ENCODE results near the gene OR51A4. TPM values are rescaled to one million over a fixed set of nuclear protein-coding genes. Genes with fewer than 3 reads are reported as not detected.
"Not testable (repeated sequence)": the region's sequence is repeated elsewhere in the genome, so short reads cannot be mapped to it uniquely, and the experiment has no call there.

OR51A4 gene
- total RNA-seq, result not detected in 2 replicates

- H3K27ac Mint-ChIP-seq, result no peak within 1 kb of the TSS
- intact Hi-C loops (cut with micrococcal nuclease), result no loop called here
- no peaks in the 10 kb centered on the region for H3K9me3 Mint-ChIP-seq
- H3K27me3 Mint-ChIP-seq (ENCODE audit: insufficient read depth), result no peaks in the 10 kb centered on the region
- no peak for DNase-seq (ENCODE audit: low spot score)
- H3K36me3 Mint-ChIP-seq (ENCODE audit: low read depth), result no peaks in the 10 kb centered on the region
- H3K4me3 Mint-ChIP-seq, result no peak within 1 kb of the TSS
- no peaks in the 10 kb centered on the region for H3K4me1 Mint-ChIP-seq (ENCODE audit: low read depth)
Observed at GRCh38 chr11:4947505-4947904, at the start of gene OR51A4. TSS of gene OR51A4 (minus strand) at chr11:4947605. CDS start at chr11:4947100, 505 bp downstream.

GRCh38 chr11:4994551-4994950, 47.1 kb upstream of the OR51A4 start, which contains the start of gene OR51L1:
TSS of gene OR51L1 (plus strand) at chr11:4994851. CDS start at chr11:4998983, 4,132 bp downstream.
- Mint-ChIP-seq H3K4me1 (ENCODE audit: low read depth) (no peaks in the 10 kb centered on the region), H3K9me3 (no peaks in the 10 kb centered on the region), H3K27ac (no peak within 1 kb of the TSS), H3K27me3 (ENCODE audit: insufficient read depth) (peaks cover 3% of the 10 kb centered on the region), H3K4me3 (no peak within 1 kb of the TSS), H3K36me3 (ENCODE audit: low read depth) (no peaks in the 10 kb centered on the region)
- DNase-seq (ENCODE audit: low spot score), result no peak
- intact Hi-C loops (cut with micrococcal nuclease), result no loop called here

GRCh38 chr11:4991060-4991459, 43.7 kb upstream of the OR51A4 start:
- no peak for DNase-seq (ENCODE audit: low spot score)
- H3K4me3 Mint-ChIP-seq, result no peak overlapping the region
- H3K36me3 Mint-ChIP-seq (ENCODE audit: low read depth), result no peaks in the 10 kb centered on the region
- H3K4me1 Mint-ChIP-seq (ENCODE audit: low read depth), result no peaks in the 10 kb centered on the region
- no peak overlapping the region for H3K27ac Mint-ChIP-seq
- no peaks in the 10 kb centered on the region for H3K9me3 Mint-ChIP-seq
- peaks cover 3% of the 10 kb centered on the region for H3K27me3 Mint-ChIP-seq (ENCODE audit: insufficient read depth)
- intact Hi-C loops (cut with micrococcal nuclease), result no loop called here

GRCh38 chr11:4983841-4984240, 36.4 kb upstream of the OR51A4 start:
- Mint-ChIP-seq H3K4me1 (ENCODE audit: low read depth) (no peaks in the 10 kb centered on the region), H3K36me3 (ENCODE audit: low read depth) (no peaks in the 10 kb centered on the region), H3K4me3 (no peak overlapping the region), H3K27me3 (ENCODE audit: insufficient read depth) (no peaks in the 10 kb centered on the region), H3K27ac (no peak overlapping the region), H3K9me3 (no peaks in the 10 kb centered on the region)
- intact Hi-C loops (cut with micrococcal nuclease), result no loop called here
- no peak for DNase-seq (ENCODE audit: low spot score)

DNA sequence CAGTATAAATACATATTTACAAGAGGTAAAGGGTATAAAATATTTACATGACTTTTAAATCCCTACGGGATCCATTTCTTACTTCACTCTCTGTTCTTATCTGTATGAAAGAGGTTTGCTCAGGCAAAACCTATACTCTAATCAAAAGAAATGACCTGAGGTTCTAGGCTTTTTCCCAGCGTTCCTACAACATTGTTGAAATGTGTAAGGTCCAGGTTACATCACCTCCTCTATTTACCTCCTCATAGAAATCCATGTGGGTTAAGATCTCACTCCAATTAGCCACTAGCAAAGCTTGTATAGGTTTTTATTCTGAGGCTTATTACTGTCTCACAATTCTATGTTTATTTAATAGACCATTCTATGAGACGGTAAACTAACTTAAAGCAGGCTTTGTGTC, 35.3 kb upstream of the OR51A4 start:
- intact Hi-C loops (cut with micrococcal nuclease), result no loop called here
- no peaks in the 10 kb centered on the region for H3K27me3 Mint-ChIP-seq (ENCODE audit: insufficient read depth)
- no peaks in the 10 kb centered on the region for H3K9me3 Mint-ChIP-seq
- no peaks in the 10 kb centered on the region for H3K4me1 Mint-ChIP-seq (ENCODE audit: low read depth)
- DNase-seq (ENCODE audit: low spot score), result no peak
- H3K36me3 Mint-ChIP-seq (ENCODE audit: low read depth), result no peaks in the 10 kb centered on the region
- no peak overlapping the region for H3K27ac Mint-ChIP-seq
- H3K4me3 Mint-ChIP-seq, result no peak overlapping the region

DNA sequence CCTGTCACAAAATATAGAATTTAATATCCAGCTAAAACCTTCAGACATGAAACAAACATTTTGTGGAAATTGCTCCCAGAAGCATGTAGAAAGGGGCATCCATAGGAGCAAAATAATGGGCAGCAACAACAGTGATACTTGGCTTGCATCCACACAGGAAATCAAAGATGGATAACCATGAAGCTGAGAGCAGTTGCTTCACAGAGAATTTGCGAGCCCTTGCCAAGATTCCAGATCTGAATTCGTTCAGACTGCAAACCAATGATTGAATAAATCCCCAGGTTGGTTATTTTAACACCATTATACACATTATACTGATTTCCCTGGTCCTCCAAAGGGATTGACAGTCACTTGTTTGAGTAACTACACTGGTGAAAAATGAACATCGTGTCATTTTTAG, 31.6 kb upstream of the OR51A4 start:
- Mint-ChIP-seq H3K9me3 (no peaks in the 10 kb centered on the region), H3K27ac (no peak overlapping the region), H3K27me3 (ENCODE audit: insufficient read depth) (no peaks in the 10 kb centered on the region), H3K4me3 (no peak overlapping the region), H3K4me1 (ENCODE audit: low read depth) (no peaks in the 10 kb centered on the region), H3K36me3 (ENCODE audit: low read depth) (no peaks in the 10 kb centered on the region)
- DNase-seq (ENCODE audit: low spot score), result no peak
- intact Hi-C loops (cut with micrococcal nuclease), result no loop called here

DNA sequence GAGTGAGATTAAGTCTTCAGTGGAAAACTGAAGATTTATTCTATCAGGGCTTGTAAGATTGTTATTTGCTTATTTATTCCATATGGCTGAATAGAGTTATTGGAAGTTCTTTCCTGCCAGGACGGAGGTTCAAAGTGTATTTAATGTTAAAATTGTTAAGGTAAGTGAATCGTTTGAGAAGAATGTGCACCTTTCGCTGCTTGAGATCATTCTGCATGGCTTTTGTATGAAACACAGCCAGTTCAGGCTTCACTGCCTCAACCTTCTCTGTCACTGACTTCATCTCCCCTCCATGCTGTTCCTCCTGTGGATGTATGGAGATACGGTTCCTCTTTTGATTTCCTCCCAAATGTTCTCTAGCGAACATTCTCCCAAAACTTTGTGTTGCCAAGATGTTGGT, 28.0 kb upstream of the OR51A4 start:
- H3K27me3 Mint-ChIP-seq (ENCODE audit: insufficient read depth), result no peaks in the 10 kb centered on the region
- intact Hi-C loops (cut with micrococcal nuclease), result no loop called here
- no peaks in the 10 kb centered on the region for H3K36me3 Mint-ChIP-seq (ENCODE audit: low read depth)
- no peak for DNase-seq (ENCODE audit: low spot score)
- no peaks in the 10 kb centered on the region for H3K9me3 Mint-ChIP-seq
- H3K4me3 Mint-ChIP-seq, result no peak overlapping the region
- H3K4me1 Mint-ChIP-seq (ENCODE audit: low read depth), result no peaks in the 10 kb centered on the region
- H3K27ac Mint-ChIP-seq, result no peak overlapping the region

- no peaks in the 10 kb centered on the region for H3K36me3 Mint-ChIP-seq (ENCODE audit: low read depth)
- no peaks in the 10 kb centered on the region for H3K9me3 Mint-ChIP-seq
- H3K27me3 Mint-ChIP-seq (ENCODE audit: insufficient read depth), result no peaks in the 10 kb centered on the region
- H3K4me3 Mint-ChIP-seq, result no peak overlapping the region
- no peaks in the 10 kb centered on the region for H3K4me1 Mint-ChIP-seq (ENCODE audit: low read depth)
- intact Hi-C loops (cut with micrococcal nuclease), result no loop called here
- DNase-seq (ENCODE audit: low spot score), result no peak
- no peak overlapping the region for H3K27ac Mint-ChIP-seq
Observed at GRCh38 chr11:4962816-4963215, 15.4 kb upstream of the OR51A4 start.

- intact Hi-C loops (cut with micrococcal nuclease), result no loop called here
- Mint-ChIP-seq H3K4me1 (ENCODE audit: low read depth) (no peaks in the 10 kb centered on the region), H3K36me3 (ENCODE audit: low read depth) (no peaks in the 10 kb centered on the region), H3K27ac (no peak overlapping the region), H3K4me3 (no peak overlapping the region), H3K9me3 (no peaks in the 10 kb centered on the region), H3K27me3 (ENCODE audit: insufficient read depth) (no peaks in the 10 kb centered on the region)
- DNase-seq (ENCODE audit: low spot score), result no peak
Observed at GRCh38 chr11:4960877-4961276, 13.5 kb upstream of the OR51A4 start.

GRCh38 chr11:4957396-4957795, 10.0 kb upstream of the OR51A4 start:
- no peaks in the 10 kb centered on the region for H3K9me3 Mint-ChIP-seq
- no peaks in the 10 kb centered on the region for H3K4me1 Mint-ChIP-seq (ENCODE audit: low read depth)
- H3K4me3 Mint-ChIP-seq, result no peak overlapping the region
- DNase-seq (ENCODE audit: low spot score), result no peak
- H3K27me3 Mint-ChIP-seq (ENCODE audit: insufficient read depth), result no peaks in the 10 kb centered on the region
- H3K27ac Mint-ChIP-seq, result no peak overlapping the region
- intact Hi-C loops (cut with micrococcal nuclease), result no loop called here
- H3K36me3 Mint-ChIP-seq (ENCODE audit: low read depth), result no peaks in the 10 kb centered on the region

GRCh38 chr11:4955613-4956012, 8.2 kb upstream of the OR51A4 start, which contains the start of gene OR51A2:
TSS of gene OR51A2 (minus strand) at chr11:4955713. CDS start at chr11:4955713, 0 bp downstream.
- intact Hi-C loops (cut with micrococcal nuclease), result loop anchor here (1.0 kb wide), 1 partner anchor 10 kb away; no protein-coding TSS in a partner anchor
- DNase-seq (ENCODE audit: low spot score); H3K27me3 Mint-ChIP-seq (ENCODE audit: insufficient read depth); H3K36me3 Mint-ChIP-seq (ENCODE audit: low read depth); H3K4me1 Mint-ChIP-seq (ENCODE audit: low read depth); H3K9me3 Mint-ChIP-seq; H3K27ac Mint-ChIP-seq; H3K4me3 Mint-ChIP-seq: not testable (repeated sequence)

GRCh38 chr11:4936745-4937144, 10.7 kb downstream of the OR51A4 start:
- Mint-ChIP-seq H3K27me3 (ENCODE audit: insufficient read depth) (no peaks in the 10 kb centered on the region), H3K4me1 (ENCODE audit: low read depth) (no peaks in the 10 kb centered on the region), H3K9me3 (no peaks in the 10 kb centered on the region), H3K36me3 (ENCODE audit: low read depth) (no peaks in the 10 kb centered on the region), H3K27ac (no peak overlapping the region), H3K4me3 (no peak overlapping the region)
- no peak for DNase-seq (ENCODE audit: low spot score)
- intact Hi-C loops (cut with micrococcal nuclease), result no loop called here

GRCh38 chr11:4932751-4933150, 14.7 kb downstream of the OR51A4 start:
- no peak overlapping the region for H3K4me3 Mint-ChIP-seq
- intact Hi-C loops (cut with micrococcal nuclease), result no loop called here
- DNase-seq (ENCODE audit: low spot score), result no peak
- H3K36me3 Mint-ChIP-seq (ENCODE audit: low read depth), result no peaks in the 10 kb centered on the region
- no peaks in the 10 kb centered on the region for H3K4me1 Mint-ChIP-seq (ENCODE audit: low read depth)
- H3K27ac Mint-ChIP-seq, result no peak overlapping the region
- H3K27me3 Mint-ChIP-seq (ENCODE audit: insufficient read depth), result no peaks in the 10 kb centered on the region
- H3K9me3 Mint-ChIP-seq, result no peaks in the 10 kb centered on the region

GRCh38 chr11:4926608-4927007, 20.8 kb downstream of the OR51A4 start:
- no peaks in the 10 kb centered on the region for H3K27me3 Mint-ChIP-seq (ENCODE audit: insufficient read depth)
- no peak overlapping the region for H3K27ac Mint-ChIP-seq
- no peaks in the 10 kb centered on the region for H3K4me1 Mint-ChIP-seq (ENCODE audit: low read depth)
- H3K36me3 Mint-ChIP-seq (ENCODE audit: low read depth), result no peaks in the 10 kb centered on the region
- H3K9me3 Mint-ChIP-seq, result no peaks in the 10 kb centered on the region
- intact Hi-C loops (cut with micrococcal nuclease), result no loop called here
- DNase-seq (ENCODE audit: low spot score), result no peak
- no peak overlapping the region for H3K4me3 Mint-ChIP-seq
